Measurements from ENCODE around the gene ATP6V0E1. TPM values are rescaled to one million over a fixed set of nuclear protein-coding genes. Genes with fewer than 3 reads are reported as not detected.
A peak's percentile ranks its signal among the peaks of the same experiment; 100 is the strongest.

ATP6V0E1 gene
- total RNA-seq, 4 donors from 2014 or later, result 170 to 254 (median 198) TPM

GRCh38 chr5:172988276-172988675, 4.7 kb downstream of the ATP6V0E1 start:
- H3K27me3 ChIP-seq, result no peaks in the 10 kb centered on the region
- peaks cover 9 to 10% of the 10 kb centered on the region in 2 donors for H3K4me1 ChIP-seq
- H3K36me3 ChIP-seq, result peaks cover 0 to 7% of the 10 kb centered on the region in 2 donors
- no peak overlapping the region for H3K27ac ChIP-seq
- no peak overlapping the region for H3K4me3 ChIP-seq (replicated peaks in 1 of 3)
- TF ChIP-seq POLR2A (IDR thresholded peaks at IDR 0.05) (no peak), CTCF (IDR thresholded peaks at IDR 0.05) (no peak)
- DNase-seq, result no peak
- intact Hi-C loops (cut with DNase I), result loop anchor here (10.0 kb wide), 1 partner anchor 157 kb away; the partner anchor contains the start of gene BNIP1
- H3K9me3 ChIP-seq, result no peaks in the 10 kb centered on the region
- WGBS, 2 donors, result 73 to 74% methylated on average over 3 of the region's 3 CpGs

- H3K36me3 ChIP-seq, result peaks cover 7 to 9% of the 10 kb centered on the region in 2 donors
- DNase-seq, result no peak
- WGBS, 2 donors, result 94 to 95% methylated on average over 8 of the region's 8 CpGs
- no peak for TF ChIP-seq CTCF (IDR thresholded peaks at IDR 0.05)
- TF ChIP-seq POLR2A (IDR thresholded peaks at IDR 0.05), result no peak
- no peak overlapping the region for H3K4me3 ChIP-seq (replicated peaks in 1 of 3)
- peaks cover 2 to 9% of the 10 kb centered on the region in 2 donors for H3K4me1 ChIP-seq
- no peaks in the 10 kb centered on the region for H3K27me3 ChIP-seq
- no peaks in the 10 kb centered on the region for H3K9me3 ChIP-seq
- H3K27ac ChIP-seq, result no peak overlapping the region
- intact Hi-C loops (cut with DNase I), result no loop called here
These were observed 7.2 kb downstream of the ATP6V0E1 start for GRCh38 chr5:172990776-172991175.

- H3K27me3 ChIP-seq, result no peaks in the 10 kb centered on the region
- no peak overlapping the region for H3K27ac ChIP-seq
- peaks cover 9 to 18% of the 10 kb centered on the region in 2 donors for H3K36me3 ChIP-seq
- H3K4me1 ChIP-seq, result peaks cover 8 to 13% of the 10 kb centered on the region in 2 donors
- TF ChIP-seq POLR2A (IDR thresholded peaks at IDR 0.05), result no peak
- TF ChIP-seq CTCF (IDR thresholded peaks at IDR 0.05), result no peak
- intact Hi-C loops (cut with DNase I), result no loop called here
- no peaks in the 10 kb centered on the region for H3K9me3 ChIP-seq
- DNase-seq, result no peak
- H3K4me3 ChIP-seq (replicated peaks in 1 of 3), result no peak overlapping the region
- 96 to 99% methylated on average over 2 of the region's 2 CpGs for WGBS, 2 donors
These were observed 10.8 kb downstream of the ATP6V0E1 start for GRCh38 chr5:172994405-172994804.

- peaks cover 52 to 57% of the 10 kb centered on the region in 2 donors for H3K4me1 ChIP-seq
- intact Hi-C loops (cut with DNase I), result no loop called here
- WGBS, 2 donors, result 91 to 93% methylated on average over 3 of the region's 3 CpGs
- peak in 1 of 2 donors; percentile 35 for DNase-seq
- H3K27me3 ChIP-seq, result no peaks in the 10 kb centered on the region
- H3K9me3 ChIP-seq, result no peaks in the 10 kb centered on the region
- peaks cover 9 to 18% of the 10 kb centered on the region in 2 donors for H3K36me3 ChIP-seq
- H3K4me3 ChIP-seq (replicated peaks in 1 of 3), result no peak overlapping the region
- TF ChIP-seq CTCF (IDR thresholded peaks at IDR 0.05) (no peak), POLR2A (IDR thresholded peaks at IDR 0.05) (no peak)
- peak overlapping the region in 1 of 3 donors; percentile 44 for H3K27ac ChIP-seq
These were observed 15.9 kb downstream of the ATP6V0E1 start for GRCh38 chr5:172999372-172999973.

GRCh38 chr5:172999974-173000373, 16.4 kb downstream of the ATP6V0E1 start:
- H3K36me3 ChIP-seq, result peaks cover 9 to 17% of the 10 kb centered on the region in 2 donors
- H3K27ac ChIP-seq, result peak overlapping the region in 1 of 3 donors; percentile 44
- 25 to 30% methylated on average over 1 of the region's 1 CpG for WGBS, 2 donors
- peaks cover 57% of the 10 kb centered on the region in 2 donors for H3K4me1 ChIP-seq
- no peak for TF ChIP-seq CTCF (IDR thresholded peaks at IDR 0.05)
- no peak for TF ChIP-seq POLR2A (IDR thresholded peaks at IDR 0.05)
- DNase-seq, result no peak
- H3K27me3 ChIP-seq, result no peaks in the 10 kb centered on the region
- no peak overlapping the region for H3K4me3 ChIP-seq (replicated peaks in 1 of 3)
- intact Hi-C loops (cut with DNase I), result no loop called here
- H3K9me3 ChIP-seq, result no peaks in the 10 kb centered on the region
